GM20000 (cell line): Measurements from ENCODE around the gene TMEM191C.
"Not testable (repeated sequence)": the region's sequence is repeated elsewhere in the genome, so short reads cannot be mapped to it uniquely, and the experiment has no call there.

Experiments
- DNase-seq: peaks from one replicate; pipeline ENCODE4 v3.0.0; 2012; ENCODE audit warnings: low spot score

Gene TMEM191C

GRCh38 chr22:21467337-21468193 lies at the start of gene TMEM191C:
Gene TMEM191C (plus strand): TSS chr22:21467387. CDS start chr22:21467460, 73 bp downstream.
- not testable (repeated sequence) for DNase-seq

GRCh38 chr22:21417853-21418252 lies 49.3 kb upstream of the TMEM191C start:
- DNase-seq: not testable (repeated sequence)

GRCh38 chr22:21418974-21419638 lies 48.1 kb upstream of the TMEM191C start:
- not testable (repeated sequence) for DNase-seq

GRCh38 chr22:21420180-21420763 lies 46.9 kb upstream of the TMEM191C start:
- not testable (repeated sequence) for DNase-seq

- DNase-seq: not testable (repeated sequence)
These were observed 43.0 kb upstream of the TMEM191C start for GRCh38 chr22:21424084-21424709.

GRCh38 chr22:21434378-21435233 lies 32.6 kb upstream of the TMEM191C start:
- not testable (repeated sequence) for DNase-seq

GRCh38 chr22:21435998-21436810 lies 31.0 kb upstream of the TMEM191C start:
- DNase-seq: not testable (repeated sequence)

- DNase-seq: not testable (repeated sequence)
These were observed 29.2 kb upstream of the TMEM191C start for GRCh38 chr22:21438013-21438412.

GRCh38 chr22:21440018-21440636 lies 27.1 kb upstream of the TMEM191C start:
- not testable (repeated sequence) for DNase-seq

GRCh38 chr22:21440676-21441075 lies 26.5 kb upstream of the TMEM191C start:
- DNase-seq: not testable (repeated sequence)

GRCh38 chr22:21441170-21441569 lies 26.0 kb upstream of the TMEM191C start:
- DNase-seq: not testable (repeated sequence)

- DNase-seq: not testable (repeated sequence)
These were observed 25.1 kb upstream of the TMEM191C start for GRCh38 chr22:21442123-21442522.

GRCh38 chr22:21442646-21443045 lies 24.5 kb upstream of the TMEM191C start:
- not testable (repeated sequence) for DNase-seq
